Effector memory CD4-positive, alpha-beta T cell (primary cell): Measurements from ENCODE around the gene LAG3.

Source experiments
- DNase-seq, 3 donors: peaks; one replicate each; pipeline ENCODE4 v3.0.0-alpha.2; 2020
- H3K27ac ChIP-seq: 2 replicates; pipeline ENCODE4 v1.7.0; 2013; ENCODE audit warnings: mild to moderate bottlenecking, low read length, moderate library complexity; ENCODE audit not compliant: insufficient read depth, poor library complexity, severe bottlenecking
- H3K27me3 ChIP-seq: replicated peaks from 2 replicates; pipeline ENCODE4 v1.7.0; 2013; ENCODE audit warnings: mild to moderate bottlenecking, low read length; ENCODE audit not compliant: insufficient read depth, control insufficient read depth, poor library complexity, severe bottlenecking
- H3K36me3 ChIP-seq: 2 replicates; pipeline ENCODE4 v1.7.0; 2013; ENCODE audit warnings: mild to moderate bottlenecking, low read length, moderate library complexity; ENCODE audit not compliant: control insufficient read depth, insufficient read depth
- H3K4me1 ChIP-seq: 2 replicates; pipeline ENCODE4 v1.7.0; 2013; ENCODE audit warnings: low read length, mild to moderate bottlenecking; ENCODE audit not compliant: control insufficient read depth, insufficient read depth, poor library complexity, severe bottlenecking
- H3K4me3 ChIP-seq: 2 replicates; pipeline ENCODE4 v1.7.0; 2013; ENCODE audit warnings: low read length, low read depth, mild to moderate bottlenecking; ENCODE audit not compliant: insufficient read depth, poor library complexity, severe bottlenecking
- H3K9me3 ChIP-seq: 2 replicates; pipeline ENCODE4 v1.7.0; 2013; ENCODE audit warnings: mild to moderate bottlenecking, low read length, moderate library complexity; ENCODE audit not compliant: control insufficient read depth

Gene LAG3

DNA sequence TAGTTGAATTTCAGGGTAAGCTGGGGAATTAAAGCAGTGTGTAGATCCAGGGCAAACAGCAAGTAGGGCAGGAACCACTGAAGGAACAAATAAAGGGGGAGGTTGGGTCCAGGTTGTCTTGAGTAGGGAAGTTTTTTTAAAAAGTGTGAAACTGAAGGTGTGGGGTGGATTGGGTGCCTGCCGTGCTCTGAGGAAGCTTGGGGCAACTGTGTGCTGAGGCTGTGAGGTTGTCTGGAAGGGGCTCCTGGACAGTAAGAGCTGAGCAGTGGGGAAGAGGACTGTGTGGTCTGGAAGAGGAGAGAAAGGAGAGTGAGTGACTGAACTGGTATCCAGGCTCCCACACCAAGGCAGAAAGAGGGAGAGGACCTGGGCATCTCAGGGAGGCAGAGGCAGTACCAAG lies 38.4 kb downstream of the LAG3 start:
- Histone ChIP-seq H3K4me3 (no peak overlapping the region), H3K9me3 (no peaks in the 10 kb centered on the region), H3K36me3 (peaks cover 31% of the 10 kb centered on the region), H3K4me1 (no peaks in the 10 kb centered on the region), H3K27ac (no peak overlapping the region), H3K27me3 (no peaks in the 10 kb centered on the region)
- no peak for DNase-seq

DNA sequence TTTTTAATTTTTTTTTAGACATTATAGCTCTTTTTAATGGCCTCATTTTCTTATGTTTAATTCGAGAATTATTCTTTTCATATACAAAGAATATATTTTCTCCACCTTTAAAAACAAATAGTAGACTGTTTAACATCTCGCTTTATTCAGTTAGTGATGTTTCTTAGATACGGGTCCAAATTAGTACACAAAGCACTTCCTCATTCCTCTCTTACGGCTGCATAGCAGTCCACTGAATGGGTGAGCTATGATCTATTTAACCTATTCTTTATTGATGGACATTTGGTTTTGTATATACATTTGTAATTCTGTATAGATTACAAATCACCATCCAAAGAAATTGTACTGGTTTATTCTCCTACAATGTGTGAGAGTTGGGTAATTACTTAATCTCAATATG lies 41.0 kb downstream of the LAG3 start:
- no peak overlapping the region for H3K27ac ChIP-seq
- no peaks in the 10 kb centered on the region for H3K4me1 ChIP-seq
- no peaks in the 10 kb centered on the region for H3K27me3 ChIP-seq

DNA sequence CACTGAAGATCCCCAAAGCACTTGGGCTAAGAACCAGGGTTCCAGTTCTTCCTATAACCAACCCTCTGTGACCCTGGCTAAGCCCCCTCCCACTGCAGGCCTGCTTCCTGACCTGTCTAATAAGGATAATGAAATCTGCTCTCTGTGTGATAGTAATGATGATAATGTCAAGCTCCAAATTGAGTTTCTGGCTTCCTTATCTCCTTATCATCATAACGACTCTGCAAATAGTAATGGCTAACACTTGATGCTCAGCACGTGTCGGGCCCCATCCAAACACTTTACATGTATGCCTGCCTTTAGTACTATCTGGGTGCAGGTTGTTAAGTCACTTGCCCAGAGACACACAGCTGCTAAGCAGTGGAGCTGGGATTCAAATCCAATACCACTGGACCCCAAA lies 44.3 kb downstream of the LAG3 start:
- no peak overlapping the region for H3K4me3 ChIP-seq
- no peaks in the 10 kb centered on the region for H3K9me3 ChIP-seq
- DNase-seq = no peak
- H3K27ac ChIP-seq = no peak overlapping the region
- no peaks in the 10 kb centered on the region for H3K27me3 ChIP-seq
- H3K36me3 ChIP-seq = peaks cover 60% of the 10 kb centered on the region
- H3K4me1 ChIP-seq = peaks cover 6% of the 10 kb centered on the region

More for the DNA sequence above, 41.0 kb downstream of the LAG3 start:
- no peak for DNase-seq
- Histone ChIP-seq H3K36me3 (peaks cover 44% of the 10 kb centered on the region), H3K9me3 (no peaks in the 10 kb centered on the region), H3K4me3 (no peak overlapping the region)

DNA sequence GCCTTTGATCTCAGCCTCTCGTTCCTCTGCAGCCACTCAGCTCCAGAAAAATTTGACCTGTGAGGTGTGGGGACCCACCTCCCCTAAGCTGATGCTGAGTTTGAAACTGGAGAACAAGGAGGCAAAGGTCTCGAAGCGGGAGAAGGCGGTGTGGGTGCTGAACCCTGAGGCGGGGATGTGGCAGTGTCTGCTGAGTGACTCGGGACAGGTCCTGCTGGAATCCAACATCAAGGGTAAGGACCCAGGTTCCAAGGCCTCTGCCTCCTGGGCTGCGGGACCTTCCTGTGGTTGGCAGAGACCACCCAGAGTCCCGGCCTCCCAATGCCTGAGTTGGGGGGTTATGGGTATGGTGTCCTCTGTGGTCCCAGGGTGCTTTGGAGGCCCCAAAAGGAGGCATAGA lies 44.8 kb downstream of the LAG3 start:
- no peak for DNase-seq
- H3K36me3 ChIP-seq = peaks cover 60% of the 10 kb centered on the region
- H3K4me1 ChIP-seq = peaks cover 10% of the 10 kb centered on the region
- H3K9me3 ChIP-seq = no peaks in the 10 kb centered on the region
- H3K4me3 ChIP-seq = no peak overlapping the region
- H3K27ac ChIP-seq = no peak overlapping the region
- H3K27me3 ChIP-seq = no peaks in the 10 kb centered on the region

DNA sequence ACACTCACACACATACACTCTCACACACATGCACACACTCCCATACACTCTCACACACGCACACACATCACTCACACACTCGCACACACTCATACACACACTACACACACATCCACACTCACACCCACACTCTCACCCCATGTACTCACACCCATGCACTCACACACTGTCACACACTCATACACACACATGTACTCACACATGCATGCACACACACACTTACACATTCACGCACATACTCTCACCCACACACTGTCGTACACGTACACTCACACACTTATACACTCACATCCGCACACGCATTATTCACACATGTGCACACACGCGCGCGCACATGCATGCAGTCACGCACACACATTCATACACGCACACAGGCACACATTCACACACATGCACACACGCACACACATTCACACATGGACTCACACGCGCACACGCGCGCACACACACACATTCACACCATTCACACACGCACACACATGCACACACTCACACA lies 45.4 kb downstream of the LAG3 start:
- peaks cover 60% of the 10 kb centered on the region for H3K36me3 ChIP-seq
- H3K4me1 ChIP-seq = peaks cover 10% of the 10 kb centered on the region
- DNase-seq = no peak
- H3K4me3 ChIP-seq = no peak overlapping the region
- no peak overlapping the region for H3K27ac ChIP-seq
- no peaks in the 10 kb centered on the region for H3K9me3 ChIP-seq
- H3K27me3 ChIP-seq = no peaks in the 10 kb centered on the region

DNA sequence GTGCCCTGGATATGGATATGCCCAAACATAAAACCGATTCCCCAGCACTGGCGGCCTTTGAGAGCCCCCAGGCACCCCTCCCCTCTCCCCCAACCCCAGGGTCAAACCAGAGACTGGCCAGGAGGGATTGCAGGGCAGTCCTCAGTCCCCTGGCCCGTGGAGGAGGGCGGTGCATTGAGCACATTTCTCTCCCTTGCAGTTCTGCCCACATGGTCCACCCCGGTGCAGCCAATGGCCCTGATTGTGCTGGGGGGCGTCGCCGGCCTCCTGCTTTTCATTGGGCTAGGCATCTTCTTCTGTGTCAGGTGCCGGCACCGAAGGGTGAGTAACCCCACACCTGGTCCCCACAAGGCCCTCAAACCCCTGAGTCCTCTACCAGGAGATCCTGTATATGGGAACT lies 45.9 kb downstream of the LAG3 start:
- Histone ChIP-seq H3K36me3 (peaks cover 60% of the 10 kb centered on the region), H3K4me1 (peaks cover 10% of the 10 kb centered on the region), H3K9me3 (no peaks in the 10 kb centered on the region), H3K27ac (no peak overlapping the region), H3K4me3 (no peak overlapping the region), H3K27me3 (no peaks in the 10 kb centered on the region)
- DNase-seq = no peak

DNA sequence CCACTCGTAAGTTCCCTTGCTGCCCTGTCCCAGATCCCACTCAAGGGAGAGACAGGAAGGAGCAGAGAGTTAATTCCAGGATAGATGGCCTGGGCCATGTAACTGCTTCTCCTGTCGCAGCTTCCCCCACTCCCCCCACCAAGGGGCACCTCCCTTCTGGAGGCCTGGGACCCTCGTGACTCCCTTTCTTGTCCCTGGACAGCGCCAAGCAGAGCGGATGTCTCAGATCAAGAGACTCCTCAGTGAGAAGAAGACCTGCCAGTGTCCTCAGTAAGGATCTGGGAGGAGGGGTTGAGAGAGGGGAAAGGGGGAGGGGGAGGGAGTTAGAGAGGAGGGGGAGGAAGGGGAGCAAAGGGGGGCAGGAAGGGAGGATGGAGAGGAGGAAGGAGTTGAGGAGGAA lies 46.3 kb downstream of the LAG3 start:
- Histone ChIP-seq H3K27ac (no peak overlapping the region), H3K36me3 (peaks cover 60% of the 10 kb centered on the region), H3K9me3 (no peaks in the 10 kb centered on the region), H3K4me1 (peaks cover 10% of the 10 kb centered on the region), H3K4me3 (no peak overlapping the region), H3K27me3 (no peaks in the 10 kb centered on the region)
- DNase-seq = no peak

DNA sequence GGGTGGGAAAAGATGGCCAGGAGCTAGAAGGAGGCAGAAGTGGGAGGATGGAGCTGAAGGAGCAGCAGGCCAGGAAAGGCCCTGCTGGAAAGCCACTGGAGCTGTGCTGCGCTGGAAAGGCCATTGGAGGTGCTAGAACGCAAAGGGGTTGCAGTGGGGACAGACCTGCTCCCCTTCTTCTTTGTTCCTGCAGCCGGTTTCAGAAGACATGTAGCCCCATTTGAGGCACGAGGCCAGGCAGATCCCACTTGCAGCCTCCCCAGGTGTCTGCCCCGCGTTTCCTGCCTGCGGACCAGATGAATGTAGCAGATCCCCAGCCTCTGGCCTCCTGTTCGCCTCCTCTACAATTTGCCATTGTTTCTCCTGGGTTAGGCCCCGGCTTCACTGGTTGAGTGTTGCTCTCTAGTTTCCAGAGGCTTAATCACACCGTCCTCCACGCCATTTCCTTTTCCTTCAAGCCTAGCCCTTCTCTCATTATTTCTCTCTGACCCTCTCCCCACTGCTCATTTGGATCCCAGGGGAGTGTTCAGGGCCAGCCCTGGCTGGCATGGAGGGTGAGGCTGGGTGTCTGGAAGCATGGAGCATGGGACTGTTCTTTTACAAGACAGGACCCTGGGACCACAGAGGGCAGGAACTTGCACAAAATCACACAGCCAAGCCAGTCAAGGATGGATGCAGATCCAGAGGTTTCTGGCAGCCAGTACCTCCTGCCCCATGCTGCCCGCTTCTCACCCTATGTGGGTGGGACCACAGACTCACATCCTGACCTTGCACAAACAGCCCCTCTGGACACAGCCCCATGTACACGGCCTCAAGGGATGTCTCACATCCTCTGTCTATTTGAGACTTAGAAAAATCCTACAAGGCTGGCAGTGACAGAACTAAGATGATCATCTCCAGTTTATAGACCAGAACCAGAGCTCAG lies 47.0 kb downstream of the LAG3 start:
- H3K27me3 ChIP-seq = no peaks in the 10 kb centered on the region
- no peak overlapping the region for H3K4me3 ChIP-seq
- no peaks in the 10 kb centered on the region for H3K9me3 ChIP-seq
- peaks cover 10% of the 10 kb centered on the region for H3K4me1 ChIP-seq
- no peak overlapping the region for H3K27ac ChIP-seq
- H3K36me3 ChIP-seq = peaks cover 56% of the 10 kb centered on the region
- DNase-seq = no peak

DNA sequence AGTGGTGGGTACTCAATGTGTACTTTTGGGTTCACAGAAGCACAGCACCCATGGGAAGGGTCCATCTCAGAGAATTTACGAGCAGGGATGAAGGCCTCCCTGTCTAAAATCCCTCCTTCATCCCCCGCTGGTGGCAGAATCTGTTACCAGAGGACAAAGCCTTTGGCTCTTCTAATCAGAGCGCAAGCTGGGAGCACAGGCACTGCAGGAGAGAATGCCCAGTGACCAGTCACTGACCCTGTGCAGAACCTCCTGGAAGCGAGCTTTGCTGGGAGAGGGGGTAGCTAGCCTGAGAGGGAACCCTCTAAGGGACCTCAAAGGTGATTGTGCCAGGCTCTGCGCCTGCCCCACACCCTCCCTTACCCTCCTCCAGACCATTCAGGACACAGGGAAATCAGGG lies 47.8 kb downstream of the LAG3 start:
- no peaks in the 10 kb centered on the region for H3K9me3 ChIP-seq
- H3K36me3 ChIP-seq = peaks cover 48% of the 10 kb centered on the region
- no peaks in the 10 kb centered on the region for H3K27me3 ChIP-seq
- H3K27ac ChIP-seq = no peak overlapping the region
- no peak overlapping the region for H3K4me3 ChIP-seq
- H3K4me1 ChIP-seq = peaks cover 10% of the 10 kb centered on the region
- DNase-seq = no peak

DNA sequence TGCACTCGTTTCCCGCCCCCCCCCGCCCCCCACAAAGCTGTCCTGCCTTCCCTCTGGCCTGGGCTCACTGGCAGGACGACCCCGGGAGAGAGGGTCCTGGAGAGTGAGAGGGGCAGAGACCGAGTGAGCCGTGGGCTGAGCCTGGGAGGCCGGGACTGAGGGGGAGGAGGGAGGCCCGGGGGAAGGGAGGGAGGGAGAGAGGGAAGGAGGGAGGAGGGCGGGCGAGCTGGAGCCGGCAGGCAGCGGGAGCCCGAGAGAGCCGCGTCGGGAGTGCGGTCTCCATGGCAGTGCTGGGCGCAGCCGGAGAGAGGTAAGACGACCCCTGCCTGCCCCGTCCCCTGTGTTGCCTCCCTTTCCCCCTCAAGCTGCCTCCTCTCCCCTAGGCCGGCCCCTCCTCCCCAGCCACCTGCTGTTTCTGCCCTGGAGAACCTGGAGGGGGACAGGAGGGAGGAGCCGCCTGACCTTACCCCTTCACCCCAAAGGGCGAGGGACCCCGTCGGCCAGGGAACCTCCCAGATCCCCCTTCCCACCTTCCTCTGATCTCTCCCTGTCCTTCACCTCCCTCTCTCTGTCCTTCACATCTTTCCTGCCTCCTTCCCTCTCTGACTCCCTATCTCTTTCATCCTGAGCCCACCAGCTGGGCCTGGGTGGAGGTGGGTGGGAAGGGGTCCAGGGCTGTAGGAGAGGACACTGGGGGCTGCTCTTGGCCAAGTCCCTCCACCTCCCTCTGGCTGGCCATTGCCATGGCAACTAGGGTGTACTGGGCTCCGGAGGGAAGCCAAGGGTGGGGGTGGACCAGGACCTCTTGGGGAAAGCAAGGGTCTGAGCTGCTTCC lies 49.5 kb downstream of the LAG3 start, which contains the start of gene GPR162:
GPR162 (plus strand) TSS at position 231 of the 835 bp plus-strand sequence. CDS start 2,078 bp downstream, outside the sequence.
- no peak within 1 kb of the TSS for H3K27ac ChIP-seq
- no peak for DNase-seq

More for the DNA sequence above, 49.5 kb downstream of the LAG3 start, which contains the start of gene GPR162:
- H3K36me3 ChIP-seq = peaks cover 32% of the 10 kb centered on the region
- H3K4me3 ChIP-seq = peak within 1 kb of the TSS; percentile 14
- H3K4me1 ChIP-seq = peaks cover 10% of the 10 kb centered on the region
- H3K9me3 ChIP-seq = no peaks in the 10 kb centered on the region
- no peaks in the 10 kb centered on the region for H3K27me3 ChIP-seq
